Uterus (tissue), 4 donors: ENCODE results near the gene VSTM4. TPM values are rescaled to one million over a fixed set of nuclear protein-coding genes. Genes with fewer than 3 reads are reported as not detected.

Experiments used
- DNase-seq, 2 donors: peaks; one replicate each; pipeline ENCODE4 v3.0.0-alpha.2; 2019 to 2020
- H3K27ac ChIP-seq, 2 donors: fragments of 200-600 bp; sonication (generic); 1 replicate in 1 of 2; 2 replicates in 1 of 2; pipeline ENCODE4 v1.5.1; 2016 to 2018
- H3K27me3 ChIP-seq, 2 donors: fragments of 200-600 bp; sonication (generic); one replicate each; pipeline ENCODE4 v1.5.1; 2018 to 2019; ENCODE audit warnings: control low read depth in 1 of 2
- H3K36me3 ChIP-seq, 2 donors: fragments of 200-600 bp; sonication (generic); one replicate each; pipeline ENCODE4 v1.5.1; 2019; ENCODE audit warnings: control low read depth in 1 of 2
- H3K4me1 ChIP-seq, 2 donors: fragments of 200-600 bp; sonication (generic); one replicate each; pipeline ENCODE4 v1.5.1; 2018 to 2019; ENCODE audit warnings: control low read depth in 1 of 2
- H3K4me3 ChIP-seq, 2 donors: fragments of 200-600 bp; sonication (generic); 1 replicate in 1 of 2; 2 replicates in 1 of 2; pipeline ENCODE4 v1.5.1; 2018 to 2019; ENCODE audit warnings: mild to moderate bottlenecking in 1 of 2
- H3K9me3 ChIP-seq, 2 donors: fragments of 200-600 bp; sonication (generic); one replicate each; pipeline ENCODE4 v1.5.1; 2019; ENCODE audit warnings: control low read depth in 1 of 2
- CTCF ChIP-seq, 4 experiments: fragments of 200-600 bp in 2 of 4; fragments of 450-650 bp in 2 of 4; sonication (generic) in 2 of 4; IDR thresholded peaks; one replicate each; pipeline ENCODE4 v1.5.1; 2016 to 2019; ENCODE audit warnings: antibody characterized with exemption in 4 of 4, mild to moderate bottlenecking in 2 of 4, moderate library complexity in 1 of 4
- POLR2A ChIP-seq, 2 donors: fragments of 450-650 bp; IDR thresholded peaks; one replicate each; pipeline ENCODE4 v1.6.1; 2016; ENCODE audit warnings: antibody characterized with exemption in 2 of 2, mild to moderate bottlenecking in 1 of 2, moderate library complexity in 1 of 2
- intact Hi-C: fragments of 100-400 bp; cut with DNase I; formaldehyde crosslinking; loops from one replicate; pipeline ENCODE4 v1.15.1; 2023; ENCODE audit warnings: low total_unique reads
- total RNA-seq, 4 donors: library from RNA; depleted of rRNA in 3 of 4; stranded (reverse); fragments of >200 nt in 3 of 4; gene quantifications; one replicate each; pipeline versions ENCODE4 v1.1.0 to v1.2.4, GENCODE V29; 2014 to 2023
- donor health status: DM: yes; HTN: yes; CAD: no.

The VSTM4 gene
- total RNA-seq, 4 donors from 2014 or later: 10.3 to 46.6 (median 19.3) TPM

- H3K36me3 ChIP-seq: no peaks in the 10 kb centered on the region
- no peak for TF ChIP-seq CTCF (IDR thresholded peaks at IDR 0.05)
- TF ChIP-seq POLR2A (IDR thresholded peaks at IDR 0.05): no peak
- H3K27me3 ChIP-seq: no peaks in the 10 kb centered on the region
- H3K4me1 ChIP-seq: no peaks in the 10 kb centered on the region
- intact Hi-C loops: no loop called here
- DNase-seq: no peak
- H3K4me3 ChIP-seq: no peak overlapping the region
- H3K9me3 ChIP-seq: no peaks in the 10 kb centered on the region
- no peak overlapping the region for H3K27ac ChIP-seq
Observed at GRCh38 chr10:49007129-49007528, 108.2 kb downstream of the VSTM4 start.

DNA sequence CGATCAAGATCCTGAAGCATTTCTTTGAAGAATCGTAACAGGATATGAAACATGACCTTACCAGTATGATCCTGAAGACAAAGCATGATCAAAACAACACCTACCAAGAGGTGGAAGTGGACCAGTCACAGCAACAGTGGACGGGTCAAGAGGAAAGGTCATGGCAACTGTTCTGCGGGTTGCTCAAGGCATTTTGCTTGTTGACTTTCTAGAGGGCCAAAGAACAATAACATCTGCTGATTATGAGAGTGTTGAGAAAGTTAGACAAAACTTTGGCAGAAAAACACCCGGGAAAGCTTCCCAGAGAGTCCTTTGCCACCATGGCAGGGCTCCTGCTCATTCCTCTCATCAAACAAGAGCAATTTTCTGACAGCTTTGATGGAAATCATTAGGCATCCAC, 110.1 kb downstream of the VSTM4 start:
- Histone ChIP-seq H3K4me3 (no peak overlapping the region), H3K36me3 (no peaks in the 10 kb centered on the region), H3K4me1 (no peaks in the 10 kb centered on the region), H3K27ac (no peak overlapping the region), H3K9me3 (no peaks in the 10 kb centered on the region), H3K27me3 (no peaks in the 10 kb centered on the region)
- TF ChIP-seq CTCF (IDR thresholded peaks at IDR 0.05) (no peak), POLR2A (IDR thresholded peaks at IDR 0.05) (no peak)
- intact Hi-C loops: no loop called here
- no peak for DNase-seq

- Histone ChIP-seq H3K36me3 (no peaks in the 10 kb centered on the region), H3K27ac (peak overlapping the region in 1 of 2 donors; percentile 10), H3K9me3 (no peaks in the 10 kb centered on the region), H3K4me1 (no peaks in the 10 kb centered on the region), H3K27me3 (no peaks in the 10 kb centered on the region), H3K4me3 (no peak overlapping the region)
- TF ChIP-seq POLR2A (IDR thresholded peaks at IDR 0.05) (no peak), CTCF (IDR thresholded peaks at IDR 0.05) (no peak)
- DNase-seq: no peak
- intact Hi-C loops: no loop called here
Observed at GRCh38 chr10:49001870-49002672, 113.3 kb downstream of the VSTM4 start.

- DNase-seq: no peak
- Histone ChIP-seq H3K4me3 (no peak overlapping the region), H3K27me3 (no peaks in the 10 kb centered on the region), H3K9me3 (no peaks in the 10 kb centered on the region), H3K4me1 (no peaks in the 10 kb centered on the region), H3K27ac (no peak overlapping the region), H3K36me3 (no peaks in the 10 kb centered on the region)
- peak in 1 of 4 experiments; percentile 13 for TF ChIP-seq CTCF (IDR thresholded peaks at IDR 0.05)
- TF ChIP-seq POLR2A (IDR thresholded peaks at IDR 0.05): no peak
- intact Hi-C loops: no loop called here
Observed at GRCh38 chr10:49001402-49001801, 113.9 kb downstream of the VSTM4 start.

DNA sequence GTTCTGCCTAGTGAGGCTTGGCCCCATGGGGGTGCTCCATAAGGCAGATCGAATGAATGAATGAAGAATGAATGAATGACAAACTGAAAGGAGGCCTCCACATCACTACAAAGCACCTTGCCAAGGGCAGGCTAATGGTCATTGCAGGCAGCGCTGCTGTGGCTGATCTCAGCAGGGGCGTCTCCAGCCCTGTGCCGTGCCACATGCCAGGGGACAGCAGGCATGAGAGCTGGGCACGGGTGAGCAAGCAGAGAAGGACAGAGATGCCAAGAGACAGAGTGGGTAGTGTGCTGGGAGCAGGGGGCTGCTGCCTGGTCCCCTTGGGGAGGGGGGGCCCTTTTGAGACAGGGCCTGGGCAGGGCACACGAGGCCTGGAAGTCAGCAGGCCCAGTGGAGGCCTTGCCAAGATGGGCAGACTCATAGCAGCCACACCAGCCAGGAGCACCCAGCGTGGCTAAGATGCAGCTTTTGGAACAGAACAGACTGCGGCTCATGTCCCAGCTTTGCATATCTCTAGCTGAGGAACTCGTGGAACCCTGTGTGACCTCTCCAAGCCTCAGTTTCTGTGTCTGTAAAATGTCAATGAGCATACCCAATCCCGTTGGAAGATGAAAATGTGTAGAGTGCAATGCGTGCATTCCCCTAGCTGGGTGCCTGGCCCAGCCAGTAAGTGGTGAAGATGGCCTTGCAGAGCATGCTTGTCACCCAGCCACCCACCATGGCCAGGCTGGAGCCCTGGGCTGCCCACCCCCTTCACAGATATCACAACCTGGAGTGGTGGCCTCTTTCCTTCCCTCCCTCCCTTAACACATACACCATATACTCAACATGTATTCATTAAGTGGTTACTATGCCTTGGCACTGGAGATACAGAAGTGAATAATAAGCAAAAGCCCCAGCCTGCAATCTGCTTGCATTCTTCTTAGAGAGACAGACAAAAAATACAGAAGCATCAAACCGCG, 114.6 kb downstream of the VSTM4 start:
- no peak for DNase-seq

More for the DNA sequence above, 114.6 kb downstream of the VSTM4 start:
- TF ChIP-seq POLR2A (IDR thresholded peaks at IDR 0.05) (no peak), CTCF (IDR thresholded peaks at IDR 0.05) (no peak)
- Histone ChIP-seq H3K4me3 (no peak overlapping the region), H3K27ac (no peak overlapping the region), H3K4me1 (no peaks in the 10 kb centered on the region), H3K9me3 (no peaks in the 10 kb centered on the region), H3K36me3 (no peaks in the 10 kb centered on the region), H3K27me3 (no peaks in the 10 kb centered on the region)
- intact Hi-C loops: no loop called here
